HG03139 (cell line): ENCODE results near the gene CFHR2.
"Not testable (repeated sequence)": the region's sequence is repeated elsewhere in the genome, so short reads cannot be mapped to it uniquely, and the experiment has no call there.

ENCODE experiments used
- ATAC-seq: cut with Tn5 transposase; IDR thresholded peaks from one replicate; pipeline ENCODE4 v1.9.1; 2021; ENCODE audit not compliant: unreplicated experiment

The CFHR2 gene

GRCh38 chr1:196943568-196943967, at the start of gene CFHR2:
TSS of gene CFHR2 (plus strand) at chr1:196943738. CDS start at chr1:196943881, 143 bp downstream.
- ATAC-seq: not testable (repeated sequence)

GRCh38 chr1:196896355-196896754, 47.2 kb upstream of the CFHR2 start:
- no peak for ATAC-seq

GRCh38 chr1:196897158-196897828, 46.2 kb upstream of the CFHR2 start:
- no peak for ATAC-seq

GRCh38 chr1:196902344-196902743, 41.2 kb upstream of the CFHR2 start:
- ATAC-seq: no peak

GRCh38 chr1:196910215-196910614, 33.3 kb upstream of the CFHR2 start:
- no peak for ATAC-seq

- ATAC-seq: not testable (repeated sequence)
Measured at GRCh38 chr1:196912283-196912682, 31.3 kb upstream of the CFHR2 start.

- not testable (repeated sequence) for ATAC-seq
Measured at GRCh38 chr1:196926839-196927238, 16.7 kb upstream of the CFHR2 start.

- not testable (repeated sequence) for ATAC-seq
Measured at GRCh38 chr1:196932853-196933252, 10.7 kb upstream of the CFHR2 start.

GRCh38 chr1:196933531-196934189, 9.9 kb upstream of the CFHR2 start:
- no peak for ATAC-seq

GRCh38 chr1:196941474-196941873, 2.1 kb upstream of the CFHR2 start:
- ATAC-seq: not testable (repeated sequence)

GRCh38 chr1:196951711-196952394, 8.3 kb downstream of the CFHR2 start:
- ATAC-seq: no peak

GRCh38 chr1:196954778-196955177, 11.2 kb downstream of the CFHR2 start:
- no peak for ATAC-seq

- ATAC-seq: no peak
Measured at GRCh38 chr1:196955926-196956325, 12.4 kb downstream of the CFHR2 start.

GRCh38 chr1:196960854-196961253, 17.3 kb downstream of the CFHR2 start:
- no peak for ATAC-seq

GRCh38 chr1:196970182-196970581, 26.6 kb downstream of the CFHR2 start:
- ATAC-seq: no peak

GRCh38 chr1:196976278-196976677, 32.7 kb downstream of the CFHR2 start:
- no peak for ATAC-seq

GRCh38 chr1:196977278-196977677, 33.7 kb downstream of the CFHR2 start, which contains the start of gene CFHR5:
TSS of gene CFHR5 (plus strand) at chr1:196977556. CDS start at chr1:196977665, 109 bp downstream.
- ATAC-seq: no peak

GRCh38 chr1:196980859-196981258, 37.3 kb downstream of the CFHR2 start:
- no peak for ATAC-seq

GRCh38 chr1:196982247-196982646, 38.7 kb downstream of the CFHR2 start:
- ATAC-seq: not testable (repeated sequence)

- not testable (repeated sequence) for ATAC-seq
Measured at GRCh38 chr1:196991919-196992651, 48.5 kb downstream of the CFHR2 start.

- ATAC-seq: no peak
Measured at GRCh38 chr1:196993916-196994315, 50.4 kb downstream of the CFHR2 start.
